GM21390 (cell line): ENCODE results near the gene BLACAT1.
"Not testable (repeated sequence)": the region's sequence is repeated elsewhere in the genome, so short reads cannot be mapped to it uniquely, and the experiment has no call there.

Experiments
- ATAC-seq: cut with Tn5 transposase; IDR thresholded peaks from one replicate; pipeline ENCODE4 v1.9.1; 2021; ENCODE audit not compliant: unreplicated experiment

The BLACAT1 gene

GRCh38 chr1:205442051-205442725 is 13.7 kb downstream of the BLACAT1 start:
- ATAC-seq, result no peak

DNA sequence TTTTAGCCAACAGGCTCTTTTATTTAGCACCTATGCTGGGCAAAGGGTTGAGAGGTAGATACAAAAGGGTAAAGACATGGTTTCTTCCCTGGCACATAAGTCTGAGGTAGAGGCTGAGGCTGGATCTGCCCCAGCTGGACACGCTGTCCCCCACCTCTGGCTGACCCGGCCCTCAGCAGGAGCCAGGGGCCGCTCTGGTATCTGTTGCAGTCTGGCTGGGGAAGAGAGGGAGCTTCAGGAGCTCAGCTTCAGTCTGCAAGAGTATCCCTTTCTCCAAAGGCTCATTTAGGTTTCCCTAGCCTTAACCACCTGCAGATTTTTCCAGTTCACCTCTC is 14.2 kb downstream of the BLACAT1 start:
- no peak for ATAC-seq

- ATAC-seq, result no peak
Measured at GRCh38 chr1:205441318-205441633, 14.6 kb downstream of the BLACAT1 start.

DNA sequence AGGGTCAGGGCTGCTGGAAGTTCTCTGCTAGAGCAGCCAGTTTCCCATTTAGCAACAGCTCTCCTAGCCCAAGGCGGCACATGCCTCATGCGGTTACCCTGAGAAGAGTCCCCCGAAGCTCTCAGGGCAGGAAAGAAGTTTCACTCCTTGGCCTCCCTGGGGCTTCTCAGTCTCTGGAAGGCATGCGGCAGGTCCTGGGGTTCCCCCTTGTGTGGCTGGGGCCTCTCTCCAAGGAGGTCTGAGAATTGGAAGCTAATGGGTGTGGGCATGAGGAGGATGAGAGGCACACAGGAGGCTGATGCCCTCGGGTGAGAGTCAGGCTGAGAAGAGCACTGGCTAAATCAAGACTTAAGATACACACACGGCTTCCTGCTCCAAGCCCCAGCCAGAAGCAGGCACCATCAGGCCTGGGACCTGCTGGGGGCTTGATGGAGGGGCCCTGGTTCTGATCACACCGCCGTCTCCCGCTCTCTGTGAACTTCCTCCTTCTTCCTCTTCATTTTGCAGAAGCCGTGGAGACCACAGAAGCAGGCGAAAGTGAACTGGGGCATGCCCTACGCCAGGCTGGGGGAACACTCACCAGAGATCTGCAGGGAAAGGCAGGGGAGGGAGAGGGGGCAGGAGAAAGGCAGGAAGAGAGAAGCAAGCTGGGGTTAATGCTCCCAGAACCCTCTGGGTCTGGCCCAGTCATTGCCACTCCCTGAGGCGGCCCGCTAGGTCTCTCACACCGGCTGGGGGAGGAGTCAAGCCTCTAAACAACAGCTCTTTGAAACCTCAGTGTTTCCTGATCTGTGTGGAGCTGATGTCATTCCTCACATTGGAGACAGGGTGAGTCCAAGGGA is 15.1 kb downstream of the BLACAT1 start:
- peak; percentile 75 for ATAC-seq

- ATAC-seq, result no peak
Measured at GRCh38 chr1:205440121-205440475, 15.7 kb downstream of the BLACAT1 start.

DNA sequence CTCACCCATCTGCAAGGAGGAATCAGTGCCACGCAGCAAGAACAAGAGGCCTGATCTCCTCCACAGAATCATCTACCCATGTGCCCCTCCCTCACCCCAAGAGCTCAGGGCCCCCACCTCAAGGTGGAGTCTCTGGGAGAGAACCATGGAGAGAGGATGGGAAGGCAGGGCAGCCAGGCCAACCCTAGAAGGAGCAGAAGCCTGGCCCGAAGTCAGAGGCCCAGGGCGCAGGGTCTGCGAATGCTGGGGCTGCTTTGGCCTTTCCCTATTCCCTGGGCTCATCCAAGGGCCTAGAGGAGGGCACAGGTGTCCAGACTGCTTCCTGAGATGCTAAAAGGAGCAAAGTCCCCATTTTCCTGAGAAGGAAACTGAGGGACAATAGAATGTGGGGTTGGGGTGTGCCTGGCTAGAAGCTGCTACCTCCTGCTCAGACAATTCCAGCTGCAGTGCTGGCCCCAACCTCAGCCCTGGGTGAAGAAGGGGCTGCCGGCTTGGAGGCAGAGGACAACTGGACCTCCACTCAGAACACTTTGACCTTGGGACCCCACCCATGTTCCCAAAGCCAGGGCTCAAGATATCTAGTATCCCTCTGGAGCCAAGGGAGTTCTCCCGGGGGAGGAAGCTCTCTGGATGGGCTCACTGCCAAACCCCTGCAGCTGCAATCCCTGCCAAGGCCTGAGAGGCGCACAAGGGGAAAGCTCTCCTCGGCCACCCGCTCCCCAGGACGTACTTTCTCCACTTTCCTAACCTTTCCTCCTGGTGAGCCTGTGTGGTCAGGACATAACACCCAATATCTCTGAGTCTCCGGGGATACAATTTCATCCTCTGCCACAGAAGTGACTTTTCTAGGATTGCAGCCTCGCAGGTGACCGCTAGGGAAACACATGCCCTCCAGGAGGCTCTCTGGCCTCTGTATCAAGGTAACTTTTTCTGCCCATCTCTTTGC is 17.4 kb downstream of the BLACAT1 start:
- ATAC-seq, result no peak

GRCh38 chr1:205437570-205437969 is 18.3 kb downstream of the BLACAT1 start:
- no peak for ATAC-seq

GRCh38 chr1:205436776-205437410 is 19.0 kb downstream of the BLACAT1 start:
- no peak for ATAC-seq

- no peak for ATAC-seq
Measured at GRCh38 chr1:205435578-205436573, 20.0 kb downstream of the BLACAT1 start.

DNA sequence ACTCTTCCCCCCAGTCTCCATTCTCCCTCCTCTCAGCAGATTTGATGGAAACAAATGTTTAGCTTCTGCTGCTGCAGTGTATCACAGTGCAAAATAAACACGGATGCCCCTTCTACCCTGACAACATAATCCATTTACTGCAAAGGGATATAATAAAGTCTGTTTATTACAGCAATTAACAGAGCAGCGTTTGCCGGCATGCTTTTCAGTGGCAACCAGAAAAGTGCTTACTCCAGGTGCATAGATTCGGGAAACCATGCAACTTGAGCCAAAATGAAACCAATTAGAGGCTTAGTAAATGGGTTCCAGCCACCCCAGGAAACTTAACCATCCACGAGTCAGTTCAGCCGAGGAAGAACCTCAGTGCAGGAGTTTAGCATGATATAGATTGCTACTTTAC is 21.1 kb downstream of the BLACAT1 start:
- ATAC-seq, result no peak

GRCh38 chr1:205432692-205433091 is 23.2 kb downstream of the BLACAT1 start:
- ATAC-seq, result not testable (repeated sequence)

DNA sequence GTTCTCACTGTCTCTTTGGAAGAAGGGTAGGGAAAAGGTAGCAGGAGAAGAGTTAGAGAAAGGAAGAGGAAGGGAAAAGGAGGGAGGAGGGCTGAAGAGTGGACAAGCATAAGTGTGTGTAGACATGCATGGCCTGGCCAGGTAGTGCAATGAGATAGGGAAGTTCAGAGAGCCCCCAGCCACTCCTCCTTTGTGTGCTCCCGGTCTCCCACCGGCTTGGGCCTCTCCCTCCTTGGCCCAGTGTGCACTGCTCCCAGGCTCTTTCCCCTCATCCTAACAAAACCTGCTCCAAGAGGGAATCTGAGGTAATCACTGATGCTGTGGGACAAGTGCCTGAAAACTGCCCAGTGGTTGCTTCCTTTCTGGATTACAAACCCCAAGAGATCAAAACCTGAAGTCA is 23.7 kb downstream of the BLACAT1 start:
- ATAC-seq, result no peak

GRCh38 chr1:205430696-205431305 is 25.0 kb downstream of the BLACAT1 start:
- ATAC-seq, result no peak

- ATAC-seq, result no peak
Measured at GRCh38 chr1:205429762-205430695, 25.8 kb downstream of the BLACAT1 start.

DNA sequence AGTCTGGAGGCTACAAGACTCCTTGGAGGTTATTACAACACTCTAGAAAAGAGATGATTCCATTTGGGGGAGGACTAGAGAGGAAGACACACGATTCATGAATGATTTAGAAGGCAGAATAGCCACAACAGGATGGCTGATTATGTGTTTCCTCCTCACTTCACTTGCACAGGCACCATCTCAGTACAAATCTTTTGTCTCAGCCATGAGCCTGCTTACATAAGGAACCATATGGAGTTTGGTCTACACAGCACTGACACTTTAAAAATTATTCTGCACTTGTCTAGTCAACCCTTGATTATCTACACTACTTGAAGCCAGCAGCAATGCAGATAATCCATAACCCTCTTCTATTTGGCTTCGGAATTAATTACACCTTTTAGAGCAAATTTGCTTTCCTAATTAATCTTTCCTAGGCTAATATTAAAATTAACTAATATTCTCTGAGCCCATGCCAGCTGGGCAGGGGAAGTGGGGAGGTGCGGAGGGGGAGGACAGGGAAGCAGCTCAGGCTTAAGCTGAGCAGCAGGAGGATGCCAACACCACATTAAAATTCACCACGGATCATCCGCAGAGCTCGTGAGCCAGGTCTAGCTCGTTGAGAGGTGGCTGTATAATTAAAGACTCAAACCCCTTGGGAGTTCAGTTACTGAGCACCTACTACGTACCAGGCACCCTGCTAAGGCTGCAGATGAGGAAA is 30.8 kb downstream of the BLACAT1 start:
- ATAC-seq, result no peak

GRCh38 chr1:205423814-205424399 is 31.9 kb downstream of the BLACAT1 start:
- no peak for ATAC-seq

- no peak for ATAC-seq
Measured at GRCh38 chr1:205422993-205423642, 32.7 kb downstream of the BLACAT1 start.
